HepG2 (cell line): ENCODE data around the gene DACT2. TPM values are rescaled to one million over a fixed set of nuclear protein-coding genes. Genes with fewer than 3 reads are reported as not detected.

Experiments used
- ATAC-seq: fragments of 200-7000 bp; cut with Tn5 transposase; 3 replicates; pipeline ENCODE4 v1.9.1; 2020; ENCODE audit warnings: mild to moderate bottlenecking, moderate library complexity
- BruUV-seq: library from RNA; stranded (reverse); fragments of 400-500 nt; replicated peaks from 2 replicates; lab custom pipeline; 2021; lab: Mats Ljungman, UMichigan
- CTCF ChIA-PET: fragments of 300-600 bp; formaldehyde crosslinking; extraction: SDS; loops from one replicate; lab custom pipeline; 2021; ENCODE audit warnings: low total read pairs, inconsistent platforms, low intra/inter-chr PET ratio; lab: Yijun Ruan, JAX
- POLR2A ChIA-PET: fragments of 350-600 bp; sonication (Branson Sonifier 250); formaldehyde crosslinking; loops from one replicate; lab custom pipeline; 2020; ENCODE audit warnings: antibody characterized with exemption, inconsistent platforms; lab: Yijun Ruan, JAX
- DNase-seq: peaks from one replicate; pipeline ENCODE4 v3.0.0-alpha.2; 2015; ENCODE audit warnings: low spot score
- FAIRE-seq: peaks from 3 replicates; lab custom pipeline; 2011; peaks lifted over from hg19 to GRCh38; lab: Jason Lieb, UNC
- H2AFZ ChIP-seq: one replicate; pipeline ENCODE4 v1.6.1; 2011; ENCODE audit warnings: low read length, inconsistent platforms
- H3K27ac ChIP-seq: fragments of 300-600 bp; 3 replicates; pipeline ENCODE4 v1.8.0; 2011; ENCODE audit warnings: mixed run types, mild to moderate bottlenecking, mixed read lengths, low read length, inconsistent platforms; ENCODE audit not compliant: insufficient read depth; ENCODE audit errors: extremely low read length
- H3K27me3 ChIP-seq, 2 experiments: fragments of 200-600 bp in 1 of 2; 2 replicates in 1 of 2; 3 replicates in 1 of 2; pipeline versions ENCODE4 v1.6.0 to v1.8.0; 2011; ENCODE audit warnings: low read length in 2 of 2, mild to moderate bottlenecking in 2 of 2, moderate library complexity in 2 of 2, inconsistent platforms in 1 of 2; ENCODE audit not compliant: insufficient read depth in 2 of 2, control insufficient read depth in 1 of 2
- H3K36me3 ChIP-seq, 2 experiments: fragments of 200-600 bp in 1 of 2; replicated peaks in 1 of 2; 2 replicates in 1 of 2; 3 replicates in 1 of 2; pipeline versions ENCODE4 v1.5.1 to v1.8.0; 2011; ENCODE audit warnings: low read length in 2 of 2, inconsistent platforms in 1 of 2; ENCODE audit not compliant: insufficient read depth in 2 of 2, control insufficient read depth in 1 of 2
- H3K4me1 ChIP-seq: 2 replicates; pipeline ENCODE4 v1.5.1; 2012; ENCODE audit warnings: low read length, inconsistent platforms; ENCODE audit not compliant: insufficient read depth
- H3K4me2 ChIP-seq: 2 replicates; pipeline ENCODE4 v1.6.0; 2011; ENCODE audit warnings: low read depth, low read length, inconsistent platforms
- H3K4me3 ChIP-seq, 3 experiments: fragments of 200-600 bp in 1 of 3; sonication (generic), shearing (Covaris generic) in 1 of 3; replicated peaks in 1 of 3; 2 replicates each; pipeline ENCODE4 v1.5.1; 2011 to 2016; ENCODE audit warnings: low read length in 3 of 3, inconsistent platforms in 2 of 3, low read depth in 2 of 3, mild to moderate bottlenecking in 2 of 3, control low read depth in 1 of 3, mixed read lengths in 1 of 3; ENCODE audit not compliant: insufficient read depth in 1 of 3
- H3K79me2 ChIP-seq: one replicate; pipeline ENCODE4 v1.6.1; 2011; ENCODE audit warnings: low read length, inconsistent platforms; ENCODE audit not compliant: insufficient read depth
- H3K9ac ChIP-seq: 2 replicates; pipeline ENCODE4 v1.6.0; 2011; ENCODE audit warnings: mild to moderate bottlenecking, low read depth, low read length, inconsistent platforms; ENCODE audit not compliant: insufficient read depth
- H3K9me3 ChIP-seq: 2 replicates; pipeline ENCODE4 v1.5.1; 2012; ENCODE audit warnings: mild to moderate bottlenecking, low read length
- H4K20me1 ChIP-seq: 2 replicates; pipeline ENCODE4 v1.6.0; 2011; ENCODE audit warnings: inconsistent platforms, mild to moderate bottlenecking, low read length, moderate library complexity; ENCODE audit not compliant: insufficient read depth
- GPN1 ChIP-seq: sonication (generic); formaldehyde crosslinking; IDR thresholded peaks from 2 replicates; pipeline ENCODE4 v1.5.1; 2020; ENCODE audit warnings: missing genetic modification reagents, borderline replicate concordance
- NBN ChIP-seq: fragments of 450-650 bp; conservative IDR thresholded peaks from 2 replicates; pipeline ENCODE4 v1.6.1; 2017
- SP5 ChIP-seq: IDR thresholded peaks from 2 replicates; pipeline ENCODE4 v1.6.1; 2016; ENCODE audit warnings: low read depth, borderline replicate concordance
- TGIF2 ChIP-seq: IDR thresholded peaks from 2 replicates; pipeline ENCODE4 v1.6.1; 2016; ENCODE audit warnings: control low read depth, missing compliant biosample characterization
- ZMYM3 ChIP-seq: sonication (generic); formaldehyde crosslinking; IDR thresholded peaks from 2 replicates; pipeline ENCODE4 v1.5.1; 2020; ENCODE audit warnings: mild to moderate bottlenecking, missing genetic modification reagents
- ZNF546 ChIP-seq: sonication (generic); formaldehyde crosslinking; conservative IDR thresholded peaks from 2 replicates; pipeline ENCODE4 v1.8.1; 2023; ENCODE audit warnings: mild to moderate bottlenecking, missing genetic modification reagents
- WGBS: methylation state at CpG from one replicate; pipeline ENCODE4 v1.1.6; 2017; ENCODE audit warnings: low lambda C conversion rate; 5-methylcytosine and 5-hydroxymethylcytosine counted together
- in situ Hi-C: cut with HindIII; loops from 2 replicates; pipeline ENCODE4 v1.10.0; 2017; ENCODE audit warnings: low pct_unique_long_range_greater_than_20kb; ENCODE audit not compliant: extremely low pct_ligation_motif_present
- intact Hi-C: fragments of 100-400 bp; cut with micrococcal nuclease; formaldehyde crosslinking; loops from one replicate; pipeline ENCODE4 v1.10.0; 2022; ENCODE audit not compliant: unreplicated experiment
- polyA plus RNA-seq, 8 experiments: library from polyadenylated mRNA; depleted of rRNA in 3 of 8; stranded (reverse) in 7 of 8; unstranded in 1 of 8; fragments of >200 nt; fragmentation: Illumina TruSeq in 4 of 8; extraction: Trizol in 4 of 8; gene quantifications; 2 replicates each; pipeline versions ENCODE4 v1.2.1 to v1.2.3, GENCODE V29; 2011 to 2016; ENCODE audit warnings: low read depth in 4 of 8, missing spikeins in 1 of 8, mixed read lengths in 1 of 8; ENCODE audit not compliant: insufficient read depth in 1 of 8
- total RNA-seq, 5 experiments: library from RNA; depleted of rRNA; stranded (reverse); fragments of >200 nt; fragmentation: Illumina TruSeq; extraction: Trizol; gene quantifications; 2 replicates each; pipeline ENCODE4 v1.2.3, GENCODE V29; 2016; ENCODE audit warnings: low read depth in 1 of 5
- TF ChIP-seq, protein P1 (sequence below): sonication (generic); formaldehyde crosslinking; IDR thresholded peaks from 2 replicates; pipeline ENCODE4 v1.4.0; 2020; ENCODE audit warnings: missing genetic modification reagents
- TF ChIP-seq, protein P2 (sequence below): IDR thresholded peaks from 2 replicates; pipeline ENCODE4 v1.6.1; 2016; ENCODE audit warnings: low read depth
- TF ChIP-seq, protein P3 (sequence below): sonication (generic); formaldehyde crosslinking; IDR thresholded peaks from 2 replicates; pipeline ENCODE4 v1.8.1; 2023; ENCODE audit warnings: missing genetic modification reagents, mild to moderate bottlenecking, borderline replicate concordance
- TF ChIP-seq, protein P4 (sequence below): sonication (generic); formaldehyde crosslinking; IDR thresholded peaks from 2 replicates; pipeline ENCODE4 v1.4.0; 2020; ENCODE audit warnings: mild to moderate bottlenecking, missing genetic modification reagents

The DACT2 gene
- total and polyA plus RNA-seq, 2 of the 13 experiments (the other 11 are each of a cell fraction or from before 2014, with no cell fraction given): 0.15 TPM; not detected in 1

DNA sequence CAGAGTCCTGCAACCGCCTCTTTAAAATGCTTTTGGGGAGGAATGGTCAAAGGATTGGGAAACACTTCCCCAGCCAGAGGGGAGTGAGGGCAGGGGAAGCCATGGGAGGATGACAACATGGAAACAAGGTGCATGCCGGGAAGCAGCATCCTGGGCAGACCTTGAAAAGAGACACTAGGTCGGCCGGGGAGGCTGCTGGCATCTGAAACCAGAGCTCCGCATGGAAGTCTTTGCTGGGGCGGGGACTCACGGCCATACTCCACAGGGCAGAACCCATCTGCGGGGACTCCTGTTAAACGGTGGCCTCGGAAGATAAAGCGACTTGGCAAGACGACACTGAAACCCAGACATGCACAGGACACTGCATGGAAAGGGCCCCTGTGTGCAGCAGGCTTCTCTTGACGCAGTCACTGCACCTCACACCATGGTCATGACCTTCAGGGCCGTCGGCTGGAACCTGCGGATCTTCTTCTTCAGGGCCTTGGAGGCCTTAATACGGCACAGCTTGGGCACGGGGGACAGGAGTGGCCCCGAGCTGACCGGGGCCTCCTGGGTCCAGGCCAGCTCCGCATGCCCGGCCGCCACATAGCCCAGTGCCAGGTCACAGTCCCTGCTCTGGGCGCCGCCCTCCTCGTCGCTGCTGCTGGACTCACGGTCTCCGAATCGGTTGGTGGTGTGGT is 12.4 kb downstream of the DACT2 start (continued):
- TF ChIP-seq, protein P1, sequence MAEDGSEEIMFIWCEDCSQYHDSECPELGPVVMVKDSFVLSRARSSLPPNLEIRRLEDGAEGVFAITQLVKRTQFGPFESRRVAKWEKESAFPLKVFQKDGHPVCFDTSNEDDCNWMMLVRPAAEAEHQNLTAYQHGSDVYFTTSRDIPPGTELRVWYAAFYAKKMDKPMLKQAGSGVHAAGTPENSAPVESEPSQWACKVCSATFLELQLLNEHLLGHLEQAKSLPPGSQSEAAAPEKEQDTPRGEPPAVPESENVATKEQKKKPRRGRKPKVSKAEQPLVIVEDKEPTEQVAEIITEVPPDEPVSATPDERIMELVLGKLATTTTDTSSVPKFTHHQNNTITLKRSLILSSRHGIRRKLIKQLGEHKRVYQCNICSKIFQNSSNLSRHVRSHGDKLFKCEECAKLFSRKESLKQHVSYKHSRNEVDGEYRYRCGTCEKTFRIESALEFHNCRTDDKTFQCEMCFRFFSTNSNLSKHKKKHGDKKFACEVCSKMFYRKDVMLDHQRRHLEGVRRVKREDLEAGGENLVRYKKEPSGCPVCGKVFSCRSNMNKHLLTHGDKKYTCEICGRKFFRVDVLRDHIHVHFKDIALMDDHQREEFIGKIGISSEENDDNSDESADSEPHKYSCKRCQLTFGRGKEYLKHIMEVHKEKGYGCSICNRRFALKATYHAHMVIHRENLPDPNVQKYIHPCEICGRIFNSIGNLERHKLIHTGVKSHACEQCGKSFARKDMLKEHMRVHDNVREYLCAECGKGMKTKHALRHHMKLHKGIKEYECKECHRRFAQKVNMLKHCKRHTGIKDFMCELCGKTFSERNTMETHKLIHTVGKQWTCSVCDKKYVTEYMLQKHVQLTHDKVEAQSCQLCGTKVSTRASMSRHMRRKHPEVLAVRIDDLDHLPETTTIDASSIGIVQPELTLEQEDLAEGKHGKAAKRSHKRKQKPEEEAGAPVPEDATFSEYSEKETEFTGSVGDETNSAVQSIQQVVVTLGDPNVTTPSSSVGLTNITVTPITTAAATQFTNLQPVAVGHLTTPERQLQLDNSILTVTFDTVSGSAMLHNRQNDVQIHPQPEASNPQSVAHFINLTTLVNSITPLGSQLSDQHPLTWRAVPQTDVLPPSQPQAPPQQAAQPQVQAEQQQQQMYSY (CRISPR knock-in tag): no peak

DNA sequence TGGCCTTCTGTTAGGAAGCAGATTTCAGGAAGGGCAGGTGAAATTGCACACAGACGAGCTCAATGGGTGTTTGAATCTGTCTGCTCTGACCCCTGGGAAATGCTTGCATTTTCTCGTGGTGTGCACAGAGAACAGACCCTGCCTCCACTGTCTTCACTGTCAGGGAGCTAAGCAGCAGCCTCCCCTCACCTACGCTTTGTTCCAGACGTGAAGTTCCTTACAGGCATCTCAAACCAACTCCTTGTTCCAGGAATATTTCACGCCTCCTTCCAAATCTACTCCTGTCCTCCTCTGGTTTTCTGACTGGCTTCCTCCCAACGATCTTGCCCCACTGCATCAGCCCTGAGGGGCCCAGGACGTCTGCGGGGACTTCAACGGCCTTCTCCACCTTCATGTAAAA is 13.7 kb downstream of the DACT2 start:
- CTCF ChIA-PET: no interaction called here
- ATAC-seq: no peak

More for the DNA sequence above, 13.7 kb downstream of the DACT2 start:
- BruUV-seq: no TSS peak
- in situ Hi-C loops (no loop called here), intact Hi-C loops (no loop called here)
- no peak overlapping the region for H3K27ac ChIP-seq
- no peaks in the 10 kb centered on the region for H3K36me3 ChIP-seq
- H3K4me2 ChIP-seq: no peak overlapping the region
- peaks cover 30% of the 10 kb centered on the region for H3K4me1 ChIP-seq
- 73% methylated on average over 9 of the region's 9 CpGs for WGBS
- POLR2A ChIA-PET: no interaction called here
- DNase-seq (no peak), FAIRE-seq (no peak)
- no peaks in the 10 kb centered on the region for H3K27me3 ChIP-seq
- H4K20me1 ChIP-seq: no peaks in the 10 kb centered on the region
- no peak overlapping the region for H3K9ac ChIP-seq
- TF ChIP-seq TGIF2 (CRISPR knock-in tag) (no peak), NBN (no peak), SP5 (no peak), ZMYM3 (CRISPR knock-in tag) (no peak), GPN1 (CRISPR knock-in tag) (no peak), ZNF546 (no peak)
- TF ChIP-seq, protein P2, sequence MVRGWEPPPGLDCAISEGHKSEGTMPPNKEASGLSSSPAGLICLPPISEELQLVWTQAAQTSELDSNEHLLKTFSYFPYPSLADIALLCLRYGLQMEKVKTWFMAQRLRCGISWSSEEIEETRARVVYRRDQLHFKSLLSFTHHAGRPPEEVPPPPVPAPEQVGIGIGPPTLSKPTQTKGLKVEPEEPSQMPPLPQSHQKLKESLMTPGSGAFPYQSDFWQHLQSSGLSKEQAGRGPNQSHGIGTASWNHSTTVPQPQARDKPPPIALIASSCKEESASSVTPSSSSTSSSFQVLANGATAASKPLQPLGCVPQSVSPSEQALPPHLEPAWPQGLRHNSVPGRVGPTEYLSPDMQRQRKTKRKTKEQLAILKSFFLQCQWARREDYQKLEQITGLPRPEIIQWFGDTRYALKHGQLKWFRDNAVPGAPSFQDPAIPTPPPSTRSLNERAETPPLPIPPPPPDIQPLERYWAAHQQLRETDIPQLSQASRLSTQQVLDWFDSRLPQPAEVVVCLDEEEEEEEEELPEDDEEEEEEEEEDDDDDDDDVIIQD (CRISPR knock-in tag): no peak
- TF ChIP-seq, protein P3, sequence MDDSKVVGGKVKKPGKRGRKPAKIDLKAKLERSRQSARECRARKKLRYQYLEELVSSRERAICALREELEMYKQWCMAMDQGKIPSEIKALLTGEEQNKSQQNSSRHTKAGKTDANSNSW (CRISPR knock-in tag): no peak
- TF ChIP-seq, protein P4, sequence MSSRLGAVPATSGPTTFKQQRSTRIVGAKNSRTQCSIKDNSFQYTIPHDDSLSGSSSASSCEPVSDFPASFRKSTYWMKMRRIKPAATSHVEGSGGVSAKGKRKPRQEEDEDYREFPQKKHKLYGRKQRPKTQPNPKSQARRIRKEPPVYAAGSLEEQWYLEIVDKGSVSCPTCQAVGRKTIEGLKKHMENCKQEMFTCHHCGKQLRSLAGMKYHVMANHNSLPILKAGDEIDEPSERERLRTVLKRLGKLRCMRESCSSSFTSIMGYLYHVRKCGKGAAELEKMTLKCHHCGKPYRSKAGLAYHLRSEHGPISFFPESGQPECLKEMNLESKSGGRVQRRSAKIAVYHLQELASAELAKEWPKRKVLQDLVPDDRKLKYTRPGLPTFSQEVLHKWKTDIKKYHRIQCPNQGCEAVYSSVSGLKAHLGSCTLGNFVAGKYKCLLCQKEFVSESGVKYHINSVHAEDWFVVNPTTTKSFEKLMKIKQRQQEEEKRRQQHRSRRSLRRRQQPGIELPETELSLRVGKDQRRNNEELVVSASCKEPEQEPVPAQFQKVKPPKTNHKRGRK (CRISPR knock-in tag): no peak
- no peak overlapping the region for H3K4me3 ChIP-seq
- H3K9me3 ChIP-seq: no peaks in the 10 kb centered on the region
- H3K79me2 ChIP-seq: no peaks in the 10 kb centered on the region
- no peak overlapping the region for H2AFZ ChIP-seq
